ENCODE results near the gene SIPA1L3.

SIPA1L3 gene

GRCh38 chr19:38125238-38125637 lies 218.2 kb downstream of the SIPA1L3 start:
- no peak for DNase-seq

- no peak for DNase-seq
Measured at GRCh38 chr19:38130399-38130798, 223.4 kb downstream of the SIPA1L3 start.

GRCh38 chr19:38132781-38133180 lies 225.8 kb downstream of the SIPA1L3 start:
- DNase-seq: no peak

- DNase-seq: no peak
Measured at GRCh38 chr19:38133319-38133718, 226.3 kb downstream of the SIPA1L3 start.

- peak; percentile 72 for DNase-seq
Measured at GRCh38 chr19:38134540-38135149, 227.6 kb downstream of the SIPA1L3 start.

- DNase-seq: no peak
Measured at GRCh38 chr19:38135150-38135998, 228.4 kb downstream of the SIPA1L3 start.

GRCh38 chr19:38139122-38139521 lies 232.1 kb downstream of the SIPA1L3 start:
- no peak for DNase-seq

GRCh38 chr19:38141108-38141507 lies 234.1 kb downstream of the SIPA1L3 start:
- no peak for DNase-seq

GRCh38 chr19:38142176-38143035 lies 235.4 kb downstream of the SIPA1L3 start:
- DNase-seq: peak; percentile 79

GRCh38 chr19:38143847-38144246 lies 236.8 kb downstream of the SIPA1L3 start:
- DNase-seq: peak; percentile 31

- DNase-seq: no peak
Measured at GRCh38 chr19:38144667-38145066, 237.7 kb downstream of the SIPA1L3 start.

GRCh38 chr19:38145623-38146022 lies 238.6 kb downstream of the SIPA1L3 start:
- no peak for DNase-seq

GRCh38 chr19:38148337-38148736 lies 241.3 kb downstream of the SIPA1L3 start:
- no peak for DNase-seq

- peak; percentile 14 for DNase-seq
Measured at GRCh38 chr19:38149661-38150061, 242.7 kb downstream of the SIPA1L3 start.

GRCh38 chr19:38151242-38151641 lies 244.2 kb downstream of the SIPA1L3 start:
- DNase-seq: no peak

- peak; percentile 92 for DNase-seq
Measured at GRCh38 chr19:38152461-38153379, 245.7 kb downstream of the SIPA1L3 start.

GRCh38 chr19:38155453-38155852 lies 248.4 kb downstream of the SIPA1L3 start:
- peak; percentile 21 for DNase-seq

- DNase-seq: no peak
Measured at GRCh38 chr19:38158730-38159129, 251.7 kb downstream of the SIPA1L3 start.

- DNase-seq: no peak
Measured at GRCh38 chr19:38162094-38162493, 255.1 kb downstream of the SIPA1L3 start.

- no peak for DNase-seq
Measured at GRCh38 chr19:38162632-38163031, 255.6 kb downstream of the SIPA1L3 start.

GRCh38 chr19:38163419-38164290 lies 256.6 kb downstream of the SIPA1L3 start:
- DNase-seq: no peak
